ENCODE data around the gene TRIM61.

DNA sequence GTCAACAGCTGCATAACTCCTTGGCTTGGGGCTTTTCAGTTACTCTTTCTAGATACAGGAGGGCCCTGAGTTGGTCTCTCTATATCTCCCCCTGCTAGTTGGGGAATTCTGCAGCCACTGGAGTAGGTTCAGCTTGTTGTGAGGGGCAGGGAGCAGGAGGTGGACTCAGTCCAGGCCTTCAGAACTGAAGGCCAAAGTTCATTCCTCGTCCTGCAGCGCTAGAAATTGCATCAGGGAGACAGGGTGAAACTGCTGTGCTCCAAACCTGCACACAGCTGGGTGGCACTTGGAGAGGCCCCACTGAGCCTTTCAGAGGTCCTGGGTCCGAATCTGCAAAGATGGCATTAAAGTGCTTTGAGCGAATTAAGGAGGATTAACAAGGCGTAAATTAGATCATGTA is 29.4 kb upstream of the TRIM61 start:
- TF ChIP-seq, protein P1, sequence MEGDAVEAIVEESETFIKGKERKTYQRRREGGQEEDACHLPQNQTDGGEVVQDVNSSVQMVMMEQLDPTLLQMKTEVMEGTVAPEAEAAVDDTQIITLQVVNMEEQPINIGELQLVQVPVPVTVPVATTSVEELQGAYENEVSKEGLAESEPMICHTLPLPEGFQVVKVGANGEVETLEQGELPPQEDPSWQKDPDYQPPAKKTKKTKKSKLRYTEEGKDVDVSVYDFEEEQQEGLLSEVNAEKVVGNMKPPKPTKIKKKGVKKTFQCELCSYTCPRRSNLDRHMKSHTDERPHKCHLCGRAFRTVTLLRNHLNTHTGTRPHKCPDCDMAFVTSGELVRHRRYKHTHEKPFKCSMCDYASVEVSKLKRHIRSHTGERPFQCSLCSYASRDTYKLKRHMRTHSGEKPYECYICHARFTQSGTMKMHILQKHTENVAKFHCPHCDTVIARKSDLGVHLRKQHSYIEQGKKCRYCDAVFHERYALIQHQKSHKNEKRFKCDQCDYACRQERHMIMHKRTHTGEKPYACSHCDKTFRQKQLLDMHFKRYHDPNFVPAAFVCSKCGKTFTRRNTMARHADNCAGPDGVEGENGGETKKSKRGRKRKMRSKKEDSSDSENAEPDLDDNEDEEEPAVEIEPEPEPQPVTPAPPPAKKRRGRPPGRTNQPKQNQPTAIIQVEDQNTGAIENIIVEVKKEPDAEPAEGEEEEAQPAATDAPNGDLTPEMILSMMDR (IDR thresholded peaks at IDR 0.05), result no peak
- no peak for TF ChIP-seq POLR2A (IDR thresholded peaks at IDR 0.05)
